Pancreas (tissue), 10 donors: Measurements from ENCODE around the gene ZBTB16. TPM values are rescaled to one million over a fixed set of nuclear protein-coding genes. Genes with fewer than 3 reads are reported as not detected.
A peak's percentile ranks its signal among the peaks of the same experiment; 100 is the strongest.

ENCODE experiments used
- ATAC-seq, 4 donors: fragments of 200-7000 bp; cut with Tn5 transposase; one replicate each; pipeline versions ENCODE4 v1.8.0 to v1.9.1; 2020; ENCODE audit warnings: mild to moderate bottlenecking in 4 of 4, moderate library complexity in 4 of 4
- DNase-seq, 6 donors: peaks; one replicate each; pipeline ENCODE4 v3.0.0-alpha.2; 2020
- FAIRE-seq: peaks from 2 replicates; lab custom pipeline; 2012; peaks lifted over from hg19 to GRCh38; lab: Jason Lieb, UNC
- H3K27ac ChIP-seq, 4 donors: fragments of 200-600 bp; sonication (generic); 1 replicate in 3 of 4; 2 replicates in 1 of 4; pipeline versions ENCODE4 v1.5.0 to v1.8.0; 2020
- H3K27me3 ChIP-seq, 4 donors: fragments of 200-600 bp; one replicate each; pipeline ENCODE4 v1.8.0; 2021
- H3K36me3 ChIP-seq, 3 donors: fragments of 200-600 bp; sonication (generic) in 1 of 3; one replicate each; pipeline versions ENCODE4 v1.5.0 to v1.8.0; 2020 to 2021
- H3K4me1 ChIP-seq, 3 donors: fragments of 200-600 bp; one replicate each; pipeline ENCODE4 v1.8.0; 2021
- H3K4me3 ChIP-seq, 4 donors: fragments of 200-600 bp; sonication (generic) in 2 of 4; one replicate each; pipeline versions ENCODE4 v1.5.0 to v1.8.0; 2020 to 2021
- H3K9me3 ChIP-seq, 4 donors: fragments of 200-600 bp; one replicate each; pipeline ENCODE4 v1.8.0; 2021
- WGBS, 2 donors: extraction: QIAGEN DNeasy Blood & Tissue Kit; methylation state at CpG; one replicate each; pipeline ENCODE4 v1.1.7; 2013; 5-methylcytosine and 5-hydroxymethylcytosine counted together
- intact Hi-C, 3 donors: fragments of 100-400 bp; cut with DNase I; formaldehyde crosslinking; loops; one replicate each; pipeline versions ENCODE4 v1.11.1 to v1.14.2; 2022
- polyA plus RNA-seq, 2 donors: library from polyadenylated mRNA; stranded (reverse); fragments of 200-250 nt; gene quantifications; one replicate each; pipeline ENCODE4 v1.2.3, GENCODE V29; 2013
- total RNA-seq, 6 donors: library from RNA; stranded (reverse); fragmentation: NEBNext Ultra II Directional in 4 of 6; extraction: Animal tissue kit (Norgen Biotek cat#: 25700) in 4 of 6; gene quantifications; one replicate each; pipeline versions ENCODE4 v1.2.1 to v1.2.4, GENCODE V29; 2021 to 2023
- TF ChIP-seq, protein P1 (sequence below), 4 donors: fragments of 200-600 bp; sonication (generic) in 3 of 4; IDR thresholded peaks; one replicate each; pipeline versions ENCODE4 v1.5.0 to v1.8.0; 2021; ENCODE audit warnings: antibody characterized with exemption in 4 of 4
- donor health status: healthy with polysubstance abuse.
- donor health status: DM: no; HTN: no; CAD: no; lungs with moderate emphysema.
- donor health status: DM: no; HTN: no; CAD: no.
- donor health status: control.
- donor health status: control.
- donor health status: Bipolar disorder and iron deficiency.
- donor health status: DM: yes; HTN: yes; CAD: no.
- donor health status: DM: no; HTN: no; CAD: no.
- donor health status: DM: no; HTN: no; CAD: no.
- donor health status: DM: yes; HTN: yes; CAD: no.

ZBTB16 gene
- total and polyA plus RNA-seq, 8 donors, result 8.1 to 76.4 (median 42.3) TPM

DNA sequence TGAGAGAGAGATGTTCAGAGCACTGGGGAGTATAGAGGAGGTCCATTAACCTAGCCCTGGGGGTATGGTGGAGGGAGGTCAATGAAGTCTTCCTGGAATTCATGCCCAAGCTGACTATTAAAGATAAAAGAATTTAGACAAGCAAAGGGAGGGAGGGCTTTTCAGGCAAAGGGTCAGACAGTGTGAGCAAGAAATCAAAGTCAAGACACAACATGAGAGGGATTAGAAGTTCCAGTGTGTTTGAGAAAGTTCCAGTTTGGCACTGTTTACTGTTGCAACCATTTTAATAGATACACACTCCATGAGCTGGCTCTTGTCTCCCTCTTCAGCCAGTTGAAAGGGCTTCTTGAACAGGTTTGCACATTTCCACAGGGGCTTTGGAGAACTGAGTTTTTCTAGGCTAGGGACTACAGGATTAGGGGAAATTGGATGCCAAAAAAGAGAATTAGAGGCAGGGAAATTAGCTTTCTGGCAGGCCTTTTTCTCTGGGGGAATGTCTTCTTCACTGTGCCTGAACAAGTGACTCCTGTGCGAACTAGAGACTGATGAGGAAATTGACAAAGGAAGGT, 222.0 kb downstream of the ZBTB16 start:
- Histone ChIP-seq H3K4me1 (no peaks in the 10 kb centered on the region), H3K36me3 (no peaks in the 10 kb centered on the region), H3K4me3 (no peak overlapping the region), H3K27ac (peak overlapping the region in 1 of 4 donors; percentile 12), H3K9me3 (no peaks in the 10 kb centered on the region), H3K27me3 (no peaks in the 10 kb centered on the region)
- ATAC-seq (peak in 1 of 4 donors; percentile 11), FAIRE-seq (no peak), DNase-seq (no peak)
- TF ChIP-seq, protein P1, sequence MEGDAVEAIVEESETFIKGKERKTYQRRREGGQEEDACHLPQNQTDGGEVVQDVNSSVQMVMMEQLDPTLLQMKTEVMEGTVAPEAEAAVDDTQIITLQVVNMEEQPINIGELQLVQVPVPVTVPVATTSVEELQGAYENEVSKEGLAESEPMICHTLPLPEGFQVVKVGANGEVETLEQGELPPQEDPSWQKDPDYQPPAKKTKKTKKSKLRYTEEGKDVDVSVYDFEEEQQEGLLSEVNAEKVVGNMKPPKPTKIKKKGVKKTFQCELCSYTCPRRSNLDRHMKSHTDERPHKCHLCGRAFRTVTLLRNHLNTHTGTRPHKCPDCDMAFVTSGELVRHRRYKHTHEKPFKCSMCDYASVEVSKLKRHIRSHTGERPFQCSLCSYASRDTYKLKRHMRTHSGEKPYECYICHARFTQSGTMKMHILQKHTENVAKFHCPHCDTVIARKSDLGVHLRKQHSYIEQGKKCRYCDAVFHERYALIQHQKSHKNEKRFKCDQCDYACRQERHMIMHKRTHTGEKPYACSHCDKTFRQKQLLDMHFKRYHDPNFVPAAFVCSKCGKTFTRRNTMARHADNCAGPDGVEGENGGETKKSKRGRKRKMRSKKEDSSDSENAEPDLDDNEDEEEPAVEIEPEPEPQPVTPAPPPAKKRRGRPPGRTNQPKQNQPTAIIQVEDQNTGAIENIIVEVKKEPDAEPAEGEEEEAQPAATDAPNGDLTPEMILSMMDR (IDR thresholded peaks at IDR 0.05), result no peak
- intact Hi-C loops, result no loop called here
- 85 to 86% methylated on average over 1 of the region's 1 CpG for WGBS, 2 donors

DNA sequence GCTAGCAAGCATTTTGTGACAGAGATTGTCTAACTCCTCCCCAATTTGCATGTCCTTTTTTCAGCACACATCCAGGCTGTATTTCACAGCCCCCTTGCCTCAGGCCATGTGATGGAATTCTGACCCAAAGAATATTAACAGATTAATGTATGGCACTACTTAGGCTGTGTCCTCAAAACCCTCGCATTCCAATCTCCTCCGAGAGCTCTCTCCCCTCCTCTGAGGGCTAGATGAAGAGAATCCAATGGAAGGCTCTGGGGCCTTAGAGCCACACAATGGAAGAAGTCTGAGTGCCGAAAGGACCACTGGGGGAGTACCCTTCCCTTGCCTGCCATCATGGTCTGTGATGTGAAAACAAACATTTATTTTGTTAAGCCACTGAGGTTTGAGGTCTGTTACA, 223.0 kb downstream of the ZBTB16 start:
- Histone ChIP-seq H3K4me1 (no peaks in the 10 kb centered on the region), H3K27ac (no peak overlapping the region), H3K36me3 (no peaks in the 10 kb centered on the region), H3K4me3 (no peak overlapping the region), H3K27me3 (no peaks in the 10 kb centered on the region), H3K9me3 (no peaks in the 10 kb centered on the region)
- 78 to 86% methylated on average over 3 of the region's 3 CpGs for WGBS, 2 donors
- FAIRE-seq (no peak), DNase-seq (no peak), ATAC-seq (no peak)
- intact Hi-C loops, result no loop called here
- TF ChIP-seq, protein P1 (IDR thresholded peaks at IDR 0.05), result no peak

DNA sequence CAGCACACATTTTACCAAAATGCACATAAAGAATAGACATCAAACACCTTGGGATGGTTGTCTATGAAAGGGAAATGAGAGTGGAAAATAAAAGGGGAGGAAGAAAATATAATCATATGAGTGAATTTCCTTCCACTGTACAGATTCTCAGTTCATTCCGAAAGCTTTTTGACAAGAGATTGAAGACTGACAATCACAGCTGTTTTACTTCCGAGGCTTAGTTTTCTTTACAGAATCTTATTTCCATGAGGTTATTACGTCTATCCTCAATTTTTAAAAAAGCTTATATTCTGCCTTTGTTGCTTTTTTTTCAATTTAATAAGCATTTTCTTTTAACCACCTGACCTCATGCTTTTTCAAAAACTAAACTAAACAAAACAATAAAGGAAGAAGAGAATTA, 223.9 kb downstream of the ZBTB16 start:
- 47 to 57% methylated on average over 3 of the region's 3 CpGs for WGBS, 2 donors
- ATAC-seq, result no peak
- FAIRE-seq, result no peak

DNA sequence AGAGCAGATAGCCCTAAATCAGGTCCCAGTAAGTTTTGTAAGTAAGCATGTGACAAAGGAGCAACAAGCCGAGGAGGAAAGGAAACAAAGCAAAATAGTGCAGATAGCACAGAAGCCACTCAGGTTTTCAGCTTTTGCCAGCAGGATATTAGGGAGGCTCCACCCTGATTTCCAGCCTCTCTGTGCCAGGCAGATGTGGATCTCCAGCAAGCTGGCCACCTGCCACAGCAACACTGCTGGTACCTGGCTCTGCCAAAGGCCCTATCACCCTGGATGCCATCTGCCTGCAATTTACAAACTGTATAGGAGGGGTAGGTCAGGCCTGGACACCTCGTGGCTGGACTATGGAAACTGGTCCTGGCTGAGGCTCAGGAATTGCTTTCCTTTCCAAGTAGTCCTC, 224.5 kb downstream of the ZBTB16 start:
- TF ChIP-seq, protein P1 (IDR thresholded peaks at IDR 0.05), result no peak
- Histone ChIP-seq H3K4me3 (no peak overlapping the region), H3K4me1 (no peaks in the 10 kb centered on the region), H3K27ac (no peak overlapping the region), H3K27me3 (no peaks in the 10 kb centered on the region), H3K9me3 (no peaks in the 10 kb centered on the region), H3K36me3 (no peaks in the 10 kb centered on the region)
- DNase-seq, result peak in 1 of 6 donors; percentile 22
- peak in 3 of 4 donors; percentile 6 to 65 (median 10) for ATAC-seq
- WGBS, 2 donors, result 33 to 43% methylated on average over 2 of the region's 2 CpGs
- intact Hi-C loops, result no loop called here
- no peak for FAIRE-seq

More for the DNA sequence above, 223.9 kb downstream of the ZBTB16 start:
- TF ChIP-seq, protein P1 (IDR thresholded peaks at IDR 0.05), result no peak
- Histone ChIP-seq H3K9me3 (no peaks in the 10 kb centered on the region), H3K4me3 (no peak overlapping the region), H3K4me1 (no peaks in the 10 kb centered on the region), H3K36me3 (no peaks in the 10 kb centered on the region), H3K27ac (no peak overlapping the region), H3K27me3 (no peaks in the 10 kb centered on the region)
- intact Hi-C loops, result no loop called here
- no peak for DNase-seq

DNA sequence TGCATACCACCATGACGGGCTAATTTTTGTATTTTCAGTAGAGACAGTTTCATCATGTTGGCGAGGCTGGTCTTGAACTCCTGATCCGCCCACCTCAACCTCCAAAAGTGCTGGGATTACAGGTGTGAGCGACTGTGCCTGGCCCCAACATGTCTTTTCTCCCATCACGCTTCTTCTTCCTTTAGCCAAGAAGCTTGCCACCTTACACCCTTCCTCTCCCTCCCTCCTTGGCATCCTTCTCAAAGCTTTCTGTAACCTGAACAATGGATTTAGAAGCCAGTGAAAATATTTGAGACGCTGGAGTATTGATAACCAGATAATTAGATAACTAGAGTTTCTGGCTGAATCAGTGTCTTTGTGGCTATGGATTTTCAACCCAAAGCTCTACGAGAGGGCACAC, 225.4 kb downstream of the ZBTB16 start:
- DNase-seq, result no peak
- TF ChIP-seq, protein P1 (IDR thresholded peaks at IDR 0.05), result no peak
- FAIRE-seq, result no peak
- H3K27me3 ChIP-seq, result no peaks in the 10 kb centered on the region
- 82 to 91% methylated on average over 7 of the region's 7 CpGs for WGBS, 2 donors
- no peaks in the 10 kb centered on the region for H3K4me1 ChIP-seq
- H3K36me3 ChIP-seq, result no peaks in the 10 kb centered on the region
- no peak overlapping the region for H3K4me3 ChIP-seq
- H3K27ac ChIP-seq, result no peak overlapping the region
- no peaks in the 10 kb centered on the region for H3K9me3 ChIP-seq
- intact Hi-C loops, result no loop called here
- no peak for ATAC-seq
